ENCODE measurements around the gene SAMSN1.

The SAMSN1 gene

DNA sequence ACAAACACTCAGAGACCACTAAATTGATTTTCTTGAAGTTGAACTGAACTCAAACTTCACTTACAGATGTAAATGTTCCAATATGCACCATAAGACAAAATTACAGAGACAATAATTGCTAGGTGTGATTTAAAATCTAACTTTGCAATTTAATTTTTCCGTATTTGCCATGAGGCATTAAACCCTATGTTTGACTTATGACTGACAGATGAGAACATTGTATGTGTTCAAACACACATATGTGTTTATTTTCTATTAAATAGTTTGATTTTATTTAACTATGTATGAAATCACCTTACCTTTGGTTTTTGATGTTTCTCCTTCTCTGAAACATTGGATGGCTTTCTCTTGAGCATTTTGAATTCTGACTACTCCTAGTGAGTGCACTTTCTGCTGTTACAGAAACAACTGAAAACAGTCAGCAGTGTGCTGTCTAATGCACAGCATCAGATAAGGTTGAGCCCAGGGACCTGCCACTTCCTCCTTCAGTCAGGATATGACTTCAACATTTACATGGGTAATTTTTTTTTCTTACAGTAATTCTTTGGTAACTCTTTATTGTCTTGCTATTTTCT, at the start of gene SAMSN1:
TSS of gene SAMSN1 (minus strand) at position 410 of the 575 bp plus-strand sequence. CDS start at position 356, 54 bp downstream.
- peak; percentile 90 to 93 for DNase-seq

DNA sequence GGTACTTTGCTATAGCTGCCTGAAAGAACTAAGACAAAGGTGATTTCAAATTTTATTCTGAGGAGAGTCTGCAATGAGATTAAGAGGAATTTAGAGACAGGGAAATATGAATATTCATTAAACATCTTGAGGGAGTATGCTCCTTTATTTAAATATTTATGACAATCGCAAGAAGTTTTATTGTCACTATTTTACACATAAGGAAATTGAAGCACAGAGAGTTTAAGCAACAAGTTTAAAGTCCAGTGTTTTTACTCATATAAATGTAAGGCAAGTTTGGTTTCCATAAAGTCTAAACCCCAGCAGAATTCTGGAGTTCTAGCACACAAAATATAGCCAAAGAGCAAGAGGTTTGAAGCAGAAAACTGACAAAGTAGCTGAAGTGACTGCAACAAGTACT, 49.3 kb upstream of the SAMSN1 start:
- no peak for DNase-seq

DNA sequence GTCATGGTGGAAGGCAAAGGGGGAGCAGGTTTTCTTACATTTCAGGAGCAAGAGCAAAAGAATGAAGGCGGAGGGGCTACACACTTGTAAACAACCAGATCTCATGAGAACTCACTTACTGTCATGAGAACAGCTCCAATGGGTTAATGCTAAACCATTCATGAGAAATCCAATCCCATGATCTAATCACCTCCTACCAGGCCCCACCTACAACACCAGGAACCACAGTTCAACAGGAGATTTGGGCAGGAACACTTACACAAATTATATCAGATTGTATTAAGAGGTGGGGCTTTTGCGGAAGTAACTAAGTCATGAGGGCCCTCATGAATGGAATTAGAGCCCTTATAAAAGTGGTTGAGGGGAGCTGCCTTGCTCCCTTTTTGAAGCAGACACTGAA, 48.9 kb upstream of the SAMSN1 start:
- no peak for DNase-seq

DNA sequence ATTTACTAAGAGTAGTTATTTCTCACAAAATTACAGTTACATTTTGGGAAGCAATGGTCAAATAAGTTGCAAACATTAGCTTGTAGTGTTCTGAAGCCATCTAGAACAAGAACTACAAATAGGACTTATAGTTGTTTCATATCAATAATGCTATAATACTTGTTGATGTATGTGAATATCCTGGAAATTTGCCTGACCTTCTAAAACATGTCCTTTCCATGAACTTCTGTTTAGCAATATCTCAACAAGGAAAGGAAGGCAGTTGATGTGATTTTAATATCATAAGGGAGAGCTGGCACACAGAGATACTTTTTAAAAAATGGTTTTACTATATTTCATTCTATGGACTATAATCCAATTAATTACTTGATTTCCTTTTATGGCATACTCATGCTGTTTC, 47.1 kb upstream of the SAMSN1 start:
- DNase-seq = no peak

DNA sequence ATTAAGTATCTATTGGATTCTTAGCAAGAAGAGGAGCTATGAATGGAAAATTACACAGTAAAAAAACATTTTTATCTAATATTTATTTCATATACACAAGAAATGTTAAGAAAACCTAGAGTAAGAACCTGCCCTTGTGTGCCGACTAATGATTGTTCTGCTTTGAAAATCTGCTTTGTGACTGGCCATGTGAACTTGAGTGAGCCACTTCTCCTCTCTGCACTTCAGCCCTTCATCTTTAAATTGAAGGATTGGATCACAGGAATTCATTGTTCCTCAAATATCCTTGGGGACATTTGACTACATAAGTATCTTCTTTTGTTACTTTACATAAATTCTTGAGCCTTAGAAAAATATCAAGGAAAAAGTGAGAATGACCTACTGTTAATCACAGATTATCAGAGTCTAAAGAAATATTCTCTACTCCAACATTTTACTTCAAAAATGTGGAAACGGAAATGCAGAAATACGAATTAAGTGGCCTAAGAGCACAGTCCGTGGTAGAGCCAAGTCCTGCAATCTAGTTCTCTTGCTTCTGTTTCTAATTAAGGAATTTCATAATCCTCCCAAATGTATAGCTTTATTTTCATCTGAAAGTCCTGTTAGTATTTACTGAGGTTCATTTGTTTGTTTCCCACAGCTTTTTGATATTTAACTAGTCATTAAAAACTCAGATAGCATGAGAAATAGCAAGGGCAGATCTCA, 46.3 kb upstream of the SAMSN1 start:
- peak in 1 of 2 donors; percentile 39 for DNase-seq

DNA sequence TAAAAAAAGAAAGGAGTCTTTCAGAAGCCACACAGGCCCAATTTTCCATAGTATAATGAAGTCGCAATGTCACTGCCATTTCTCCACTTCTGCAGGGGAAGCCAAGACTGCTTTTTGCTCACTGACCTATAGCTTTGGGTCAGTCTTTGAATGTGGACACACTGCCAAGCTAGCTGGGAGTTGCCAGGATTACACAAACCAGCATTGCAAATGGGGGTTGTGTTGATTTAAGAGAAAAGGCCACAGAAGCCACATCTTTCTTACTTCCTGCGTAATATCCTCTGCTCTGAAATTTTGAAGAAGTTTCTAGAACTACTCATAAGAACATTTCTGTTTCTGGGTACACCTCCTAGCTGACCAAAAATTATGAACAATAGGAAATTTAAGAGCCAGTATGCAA, 45.8 kb upstream of the SAMSN1 start:
- DNase-seq = peak; percentile 98 to 99

DNA sequence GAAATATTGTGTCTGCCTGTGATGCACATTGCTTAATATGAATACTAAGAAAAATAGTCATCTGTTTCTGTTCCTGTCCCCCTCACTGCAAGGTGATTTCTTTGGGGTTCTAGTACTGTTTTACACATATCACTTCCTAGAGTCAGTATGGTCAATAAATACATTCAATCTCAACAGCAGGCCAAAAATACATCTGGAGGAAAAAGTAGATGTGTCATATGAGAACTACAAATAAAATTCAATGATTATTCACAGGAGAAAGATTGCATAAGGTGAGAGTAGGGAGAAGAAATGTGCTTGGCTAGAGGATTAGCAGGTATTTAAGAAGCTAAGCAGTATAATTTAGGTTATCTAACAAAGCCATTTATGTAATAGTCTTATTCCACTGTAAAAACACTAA, 45.3 kb upstream of the SAMSN1 start:
- peak in 1 of 2 donors; percentile 45 for DNase-seq

DNA sequence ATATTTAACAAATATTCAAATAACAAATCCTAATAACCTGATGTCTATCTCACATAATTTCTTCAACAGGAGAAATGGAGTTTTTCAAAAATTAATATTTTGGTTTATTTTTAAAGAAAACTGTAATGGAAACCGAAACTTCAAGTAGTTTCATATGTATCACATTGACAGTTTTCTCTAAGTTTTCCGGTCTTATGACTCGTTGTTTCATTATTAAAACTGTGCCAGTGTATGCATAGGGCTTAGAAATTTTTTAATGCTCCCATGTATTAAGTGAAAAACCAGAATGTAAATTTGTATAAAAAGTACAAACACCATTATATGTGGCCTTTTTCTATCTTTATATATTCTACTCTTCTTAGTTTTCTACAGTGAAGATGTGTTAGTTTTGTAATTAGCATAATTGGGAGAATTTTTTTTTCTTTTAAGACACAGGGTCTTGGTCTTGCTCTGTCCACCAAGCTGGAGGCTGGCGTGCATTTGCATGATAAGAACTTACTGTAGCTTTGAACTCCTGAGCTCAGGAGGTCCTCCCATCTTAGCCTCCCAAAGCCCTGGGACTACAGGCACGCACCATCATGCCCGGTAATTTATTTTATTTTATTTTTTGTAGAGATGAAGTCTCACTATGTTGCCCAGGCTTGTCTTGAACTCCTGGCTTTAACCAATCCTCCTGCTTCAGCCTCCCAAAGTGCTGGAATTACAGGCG, 43.9 kb upstream of the SAMSN1 start:
- DNase-seq = peak; percentile 58 to 67

DNA sequence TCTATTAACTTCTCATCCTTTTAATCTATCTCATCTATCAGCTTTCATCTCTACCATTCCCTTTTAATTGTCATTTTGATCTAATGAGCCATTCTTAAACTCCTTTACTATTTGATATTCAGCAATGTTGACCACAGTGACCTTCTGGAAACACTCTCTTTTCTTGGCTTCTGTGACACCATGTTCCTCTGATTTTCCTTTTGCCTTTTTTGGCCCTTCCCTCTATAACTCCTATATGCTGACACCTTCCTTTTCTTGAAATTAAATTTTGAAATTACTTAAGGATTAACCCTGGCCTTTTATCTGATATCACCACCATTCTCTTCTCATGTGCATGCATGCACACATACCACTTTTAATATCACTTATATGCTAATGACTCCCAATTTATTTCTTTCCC, 41.2 kb upstream of the SAMSN1 start:
- DNase-seq = no peak

DNA sequence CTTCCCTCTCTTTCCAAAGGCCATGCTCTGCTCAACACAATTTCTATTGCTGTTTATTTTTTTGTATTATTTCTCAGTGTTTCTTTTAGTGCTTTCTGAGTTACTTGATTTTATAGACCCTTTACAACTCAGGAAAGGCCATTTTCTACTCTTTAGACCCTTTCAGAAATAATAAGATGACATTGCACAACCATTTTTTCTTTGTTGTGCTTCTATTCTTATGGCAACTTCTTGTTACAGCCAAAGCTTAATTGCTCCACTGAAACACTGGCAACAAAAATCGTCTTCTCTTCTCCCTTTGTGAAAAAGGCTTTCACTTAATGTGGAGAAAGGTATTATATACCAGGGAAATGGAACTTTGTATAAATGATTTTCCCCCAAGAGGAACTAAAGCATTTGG, 39.0 kb upstream of the SAMSN1 start:
- no peak for DNase-seq

DNA sequence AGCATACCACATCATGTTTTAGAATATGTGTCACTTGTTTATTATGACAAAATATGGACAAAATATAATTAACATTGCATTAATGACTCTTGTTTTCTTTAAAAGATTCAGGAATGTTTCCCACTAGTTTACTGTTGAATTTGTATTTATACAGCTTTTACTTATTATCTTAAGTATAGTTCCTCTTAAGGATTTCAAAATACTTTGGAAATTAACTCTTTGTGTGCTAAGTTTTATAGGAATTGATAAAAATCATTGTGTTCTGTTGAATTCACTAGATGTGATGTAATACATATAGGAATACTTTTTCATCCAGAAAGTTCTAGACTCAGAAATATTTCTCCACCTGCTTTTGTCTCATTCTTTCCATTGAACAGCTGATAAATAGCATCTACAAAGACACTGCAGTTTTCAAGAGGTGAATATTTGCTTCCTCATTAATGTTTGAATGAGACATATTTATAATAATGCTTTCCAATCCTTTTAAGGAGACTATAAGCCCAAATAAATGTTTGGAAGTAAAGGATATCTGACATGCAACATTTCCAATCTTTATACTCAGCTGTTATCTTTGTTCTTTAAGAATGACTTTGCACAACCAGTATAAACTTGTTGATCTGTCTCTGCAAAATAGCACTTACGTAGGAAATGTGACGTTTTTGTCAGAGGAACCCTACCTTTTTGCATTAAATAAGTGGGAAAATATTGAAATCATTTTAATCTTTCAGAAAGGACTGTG, 38.4 kb upstream of the SAMSN1 start:
- DNase-seq = peak in 1 of 2 donors; percentile 18

DNA sequence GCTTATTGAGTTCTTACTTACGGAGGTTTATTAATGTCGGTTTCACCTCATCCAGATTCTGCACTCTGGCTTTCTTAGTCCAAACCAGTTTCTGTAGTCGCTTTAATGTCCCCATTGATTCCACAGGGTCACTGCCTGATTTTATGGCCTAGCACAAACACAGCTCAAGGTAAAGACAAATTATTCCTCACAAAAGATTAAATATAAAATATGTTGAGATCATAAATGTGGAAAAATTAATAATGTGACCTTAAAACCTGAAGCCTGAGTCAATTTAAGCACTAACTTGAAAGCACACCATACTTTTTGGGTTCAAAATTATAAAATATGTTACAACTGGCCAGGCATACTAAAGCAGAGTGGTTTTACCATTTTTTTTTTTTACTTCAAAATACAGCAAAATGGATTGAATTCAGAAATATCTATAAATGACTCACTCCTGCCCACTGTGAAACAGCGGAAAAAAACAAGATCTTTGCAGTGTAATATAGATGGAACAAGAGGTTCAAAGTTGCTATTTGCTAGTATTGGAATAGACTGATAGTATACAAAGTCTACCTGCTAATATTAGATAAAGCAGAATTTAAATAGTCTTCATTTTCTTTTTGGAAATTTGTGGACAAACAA, 37.6 kb upstream of the SAMSN1 start:
- DNase-seq = no peak

DNA sequence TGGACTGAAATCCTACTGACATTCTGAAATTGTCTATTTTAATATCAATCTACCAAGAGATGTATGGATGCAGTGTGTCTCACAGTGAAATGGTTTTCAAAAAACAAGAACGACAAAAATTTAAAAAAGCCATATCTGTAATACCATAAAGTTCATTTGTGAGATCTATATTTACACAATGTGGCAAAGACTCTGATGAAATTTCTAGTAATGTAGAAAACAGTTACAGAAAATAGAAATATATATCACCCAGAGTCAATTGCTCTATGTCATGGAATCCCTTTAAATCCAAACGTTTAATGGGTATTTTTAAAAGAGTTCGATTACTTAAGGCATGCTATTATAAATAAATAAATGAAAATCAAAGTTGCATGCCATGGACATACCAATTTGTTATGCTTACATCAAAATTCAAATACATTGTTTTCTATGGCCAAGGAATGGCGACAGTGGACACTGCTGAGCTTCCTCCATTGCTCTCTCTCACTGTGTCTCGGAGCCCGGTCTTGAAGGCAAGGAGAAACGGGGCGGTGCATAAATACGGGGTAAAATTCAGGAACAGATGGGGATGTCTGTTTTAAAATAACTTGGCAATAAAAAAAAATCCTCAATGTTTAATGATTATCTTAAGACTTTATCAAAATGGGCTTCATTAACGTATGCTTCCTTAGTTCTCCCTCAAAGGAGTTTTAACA, 37.0 kb upstream of the SAMSN1 start:
- DNase-seq = no peak

DNA sequence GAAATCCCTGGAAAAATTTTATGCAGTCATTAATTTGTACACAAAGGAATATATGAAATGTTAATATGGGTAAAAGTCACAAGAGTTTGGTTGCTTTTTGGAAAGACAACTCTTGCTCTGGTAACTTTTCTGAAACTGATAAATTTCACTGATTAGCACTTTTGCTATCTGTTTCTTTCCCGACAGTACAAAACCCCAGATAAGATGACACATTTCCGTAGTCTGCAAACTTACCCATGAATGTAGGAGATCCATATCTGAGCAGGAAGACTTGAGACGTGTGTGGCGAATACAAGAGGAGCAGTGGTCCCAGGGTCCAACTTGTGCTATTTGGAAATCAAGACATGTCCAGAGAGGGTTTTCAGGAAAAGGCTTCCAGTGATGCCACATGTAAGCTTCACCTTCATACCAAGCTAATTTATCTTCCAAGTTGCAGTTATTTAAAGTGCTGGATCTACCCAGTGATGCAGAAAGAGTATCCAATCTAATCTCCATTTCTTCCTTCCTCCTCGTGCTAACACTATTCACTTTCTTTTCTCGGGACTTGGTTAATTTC, 35.9 kb upstream of the SAMSN1 start:
- no peak for DNase-seq

DNA sequence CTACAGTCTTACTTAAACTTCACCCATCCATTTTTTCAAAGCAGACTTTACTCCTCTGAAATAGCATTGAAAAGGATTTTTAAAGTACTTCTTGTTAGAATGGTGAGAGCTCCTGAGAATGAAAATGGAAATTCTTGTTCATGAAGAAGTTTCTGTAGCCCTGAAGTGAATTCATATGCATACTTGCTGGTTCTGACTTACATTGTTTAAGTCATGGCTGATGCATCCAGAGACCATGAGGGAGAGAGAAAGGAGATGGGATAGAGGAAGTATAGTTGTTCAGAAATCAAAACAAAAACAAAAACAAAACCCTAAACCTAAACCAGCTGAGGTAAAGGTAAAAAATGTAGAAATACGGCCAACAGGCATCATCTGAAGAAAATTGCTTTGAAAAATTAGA, 27.1 kb upstream of the SAMSN1 start:
- no peak for DNase-seq

DNA sequence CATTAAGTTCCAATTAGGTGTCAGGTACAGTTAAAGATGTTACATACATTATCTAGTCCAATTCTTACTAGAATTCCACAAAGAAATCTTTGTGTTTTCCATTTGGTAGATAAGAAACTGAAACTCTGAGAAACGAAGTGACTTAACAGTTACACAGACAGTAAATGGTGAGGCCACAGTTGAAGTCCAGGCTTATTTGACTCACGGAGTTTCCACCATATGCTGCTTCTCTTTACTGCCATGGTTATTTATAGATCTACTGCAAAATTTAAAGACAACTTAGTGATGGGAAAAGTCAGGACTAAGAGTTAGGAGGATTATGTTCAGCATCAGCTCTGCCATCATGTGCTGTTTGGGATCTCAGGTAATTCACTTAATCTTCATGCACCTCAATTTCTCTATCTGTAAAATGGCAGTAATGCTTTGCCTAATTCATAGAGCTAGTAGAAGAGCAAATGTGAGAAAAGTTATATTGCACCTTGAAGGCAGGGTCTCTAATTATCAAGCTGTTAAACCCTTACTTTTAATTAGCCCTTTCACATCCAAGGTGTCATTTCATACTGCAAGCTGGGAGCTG, 26.2 kb upstream of the SAMSN1 start:
- peak; percentile 52 to 66 for DNase-seq

DNA sequence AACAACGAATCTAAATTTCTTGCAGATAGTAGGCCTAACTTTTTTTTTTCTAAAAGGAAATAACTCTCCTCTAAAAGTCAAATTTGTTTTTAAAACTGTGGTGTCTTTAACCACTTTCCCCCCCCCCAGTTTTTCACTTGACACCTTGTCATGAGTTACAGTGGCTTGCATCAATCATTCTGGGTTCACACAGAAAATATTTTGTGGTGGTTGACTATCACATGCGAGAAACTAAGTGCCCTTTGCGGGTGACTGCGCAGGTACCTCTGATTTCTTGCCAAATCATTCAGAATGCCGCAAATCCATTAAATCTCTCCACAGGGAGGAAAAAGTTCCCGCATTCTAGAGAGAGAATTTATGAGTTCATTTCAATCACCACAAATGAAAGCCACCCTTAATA, 23.8 kb upstream of the SAMSN1 start:
- no peak for DNase-seq

DNA sequence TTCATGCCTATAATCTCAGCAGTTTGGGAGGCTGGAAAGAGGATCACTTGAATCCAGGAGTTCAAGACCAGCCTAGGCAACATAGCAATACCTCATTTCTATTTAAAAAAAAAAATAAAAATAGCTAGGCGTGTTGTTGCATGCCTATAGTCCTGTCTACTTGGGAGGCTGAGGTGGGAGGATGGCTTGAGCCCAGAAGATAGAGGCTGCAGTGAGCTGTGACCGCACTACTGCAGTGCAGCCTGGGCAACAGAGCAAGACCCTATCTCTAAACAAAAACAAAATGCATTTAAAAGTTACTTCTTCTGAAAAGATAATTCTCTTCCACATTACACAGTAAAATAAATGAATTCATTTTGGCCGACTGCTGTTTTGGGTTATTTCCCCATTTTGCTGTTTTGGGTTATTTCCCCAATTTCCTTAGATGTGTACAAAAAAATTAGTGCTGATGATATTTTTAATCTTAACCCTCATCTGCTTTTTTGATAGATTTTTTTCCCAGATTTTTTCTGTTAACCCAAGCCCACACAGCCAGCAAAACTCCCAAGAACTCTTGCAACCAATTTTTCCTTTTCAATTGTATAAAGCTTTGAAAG, 23.0 kb upstream of the SAMSN1 start:
- peak; percentile 55 to 74 for DNase-seq

DNA sequence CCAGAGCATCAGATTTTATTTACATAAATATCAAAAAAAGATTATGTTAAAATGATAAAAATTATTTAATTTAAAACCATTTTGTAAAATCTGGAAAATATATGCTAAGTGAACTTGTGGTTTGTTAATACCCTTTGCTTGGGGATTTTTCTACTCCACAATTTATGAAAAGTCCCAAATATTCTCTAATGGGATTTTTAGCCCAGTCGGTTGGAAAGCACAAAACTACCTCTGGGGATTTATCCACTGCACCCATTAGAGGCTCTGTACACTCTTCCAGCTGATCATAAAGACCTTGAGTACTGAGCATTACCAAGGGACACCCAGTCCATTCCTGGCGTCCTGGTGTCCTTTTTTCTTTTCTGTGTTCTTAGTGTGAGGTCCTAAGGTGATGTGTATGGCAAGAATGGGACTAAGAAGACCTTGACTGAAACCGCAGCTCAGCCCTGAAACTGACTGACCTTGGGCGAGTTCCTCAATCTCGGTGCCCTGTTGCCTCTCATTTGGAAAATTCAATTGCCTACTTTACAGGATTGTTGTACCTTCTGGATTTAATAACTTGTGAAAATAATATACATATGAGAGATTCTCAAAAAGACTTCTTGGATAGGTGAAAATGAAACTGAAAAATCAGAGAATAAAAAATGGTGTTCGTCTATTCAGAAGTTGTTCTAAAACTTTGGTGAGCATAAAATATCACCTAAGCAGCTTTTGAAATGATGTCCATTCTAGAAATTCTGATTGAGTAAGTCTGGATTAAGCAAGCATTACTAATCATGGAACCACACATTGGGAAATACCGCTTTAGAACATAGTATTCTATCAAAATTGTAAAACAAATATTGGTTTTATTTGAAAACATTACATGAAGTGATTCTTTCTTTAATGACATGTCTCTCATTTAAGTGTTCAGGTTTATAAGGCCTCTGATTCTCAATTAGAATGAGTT, 21.5 kb upstream of the SAMSN1 start:
- peak; percentile 71 to 95 for DNase-seq

DNA sequence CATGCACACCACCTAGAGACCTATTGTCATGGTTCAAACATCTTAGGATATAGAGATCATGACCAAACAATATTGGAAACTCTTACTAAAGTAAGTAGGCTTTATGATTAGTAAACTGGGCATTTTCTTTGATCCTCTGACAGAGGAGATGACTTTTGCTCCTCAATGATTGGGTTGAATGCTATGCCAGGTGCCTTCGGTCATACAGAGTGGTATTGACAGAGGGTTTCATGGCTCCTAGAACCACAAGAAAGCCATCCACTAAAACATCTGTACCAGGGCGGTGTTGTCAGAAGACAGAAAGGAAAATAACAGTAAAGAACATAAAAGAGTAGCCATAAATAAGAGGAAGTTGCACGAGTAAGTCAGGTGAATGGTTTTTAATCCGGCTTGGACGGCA, 20.8 kb upstream of the SAMSN1 start:
- no peak for DNase-seq

Measured in inflammatory macrophage treated with lipopolysaccharide for 1 hour (primary cell).